K562 (cell line): ENCODE results near the gene AGPAT1. TPM values are rescaled to one million over a fixed set of nuclear protein-coding genes. Genes with fewer than 3 reads are reported as not detected.
"Not testable (repeated sequence)": the region's sequence is repeated elsewhere in the genome, so short reads cannot be mapped to it uniquely, and the experiment has no call there.

Source experiments
- ATAC-seq: fragments of 200-7000 bp; cut with Tn5 transposase; 3 replicates; pipeline ENCODE4 v1.9.1; 2020; ENCODE audit warnings: moderate library complexity
- BruUV-seq: library from RNA; stranded (reverse); fragments of 400-500 nt; replicated peaks from 2 replicates; lab custom pipeline; 2021; lab: Mats Ljungman, UMichigan
- CTCF ChIA-PET: fragments of 300-600 bp; formaldehyde crosslinking; extraction: SDS; loops from one replicate; lab custom pipeline; 2021; ENCODE audit warnings: low intra/inter-chr PET ratio; lab: Yijun Ruan, JAX
- POLR2A ChIA-PET: fragments of 300-600, 350-650 bp; sonication (Branson Sonifier 250); formaldehyde crosslinking; extraction: SDS; loops from one replicate; lab custom pipeline; 2021; ENCODE audit warnings: antibody characterized with exemption, inconsistent platforms; lab: Yijun Ruan, JAX
- DNase-seq, 4 experiments: peaks; one replicate each; pipeline versions ENCODE4 v3.0.0 to v3.0.0-alpha.2; 2011 to 2018; ENCODE audit warnings: low spot score in 3 of 4, mixed read lengths in 3 of 4; ENCODE audit errors: extremely low read depth in 1 of 4
- FAIRE-seq: peaks from 2 replicates; lab custom pipeline; 2011; peaks lifted over from hg19 to GRCh38; lab: Jason Lieb, UNC
- H2AFZ ChIP-seq: 2 replicates; pipeline ENCODE4 v1.6.0; 2011; ENCODE audit warnings: low read depth, low read length, control low read depth, inconsistent platforms
- H3K27ac ChIP-seq: fragments of 200-600 bp; 3 replicates; pipeline ENCODE4 v1.8.0; 2011; ENCODE audit warnings: low read depth, mild to moderate bottlenecking, control low read depth, inconsistent platforms, low read length, moderate library complexity, mixed read lengths; ENCODE audit errors: extremely low read depth
- H3K27me3 ChIP-seq, 2 experiments: fragments of 300-600 bp in 1 of 2; 2 replicates in 1 of 2; 3 replicates in 1 of 2; pipeline versions ENCODE4 v1.6.0 to v1.8.0; 2011; ENCODE audit warnings: inconsistent platforms in 2 of 2, low read length in 2 of 2, mild to moderate bottlenecking in 1 of 2, mixed read lengths in 1 of 2, moderate library complexity in 1 of 2; ENCODE audit not compliant: control insufficient read depth in 2 of 2, insufficient read depth in 2 of 2
- H3K36me3 ChIP-seq: fragments of 300-600 bp; 3 replicates; pipeline ENCODE4 v1.8.0; 2011; ENCODE audit warnings: mild to moderate bottlenecking, low read length, inconsistent platforms; ENCODE audit not compliant: control insufficient read depth, insufficient read depth
- H3K4me1 ChIP-seq, 2 experiments: fragments of 200-600 bp in 1 of 2; replicated peaks in 1 of 2; 2 replicates in 1 of 2; 3 replicates in 1 of 2; pipeline versions ENCODE4 v1.5.1 to v1.8.0; 2011; ENCODE audit warnings: inconsistent platforms in 2 of 2, low read length in 2 of 2, mild to moderate bottlenecking in 1 of 2, mixed read lengths in 1 of 2, moderate library complexity in 1 of 2; ENCODE audit not compliant: control insufficient read depth in 2 of 2, insufficient read depth in 2 of 2
- H3K4me2 ChIP-seq: 2 replicates; pipeline ENCODE4 v1.6.1; 2011; ENCODE audit warnings: low read length, control low read depth, inconsistent platforms, mixed read lengths; ENCODE audit not compliant: insufficient read depth
- H3K4me3 ChIP-seq: fragments of 200-600 bp; sonication (generic), shearing (Covaris generic); 2 replicates; pipeline ENCODE4 v1.5.1; 2016; ENCODE audit warnings: control low read depth, inconsistent platforms
- H3K79me2 ChIP-seq: fragments of 200-600 bp; 3 replicates; pipeline ENCODE4 v1.8.0; 2011; ENCODE audit warnings: low read length, inconsistent platforms; ENCODE audit not compliant: control insufficient read depth, insufficient read depth
- H3K9ac ChIP-seq, 2 experiments: 2 replicates each; pipeline versions ENCODE4 v1.6.0 to v1.6.1; 2011; ENCODE audit warnings: low read depth in 2 of 2, low read length in 2 of 2, control low read depth in 1 of 2, inconsistent platforms in 1 of 2, mild to moderate bottlenecking in 1 of 2, mixed read lengths in 1 of 2; ENCODE audit not compliant: insufficient read depth in 1 of 2
- H3K9me1 ChIP-seq: one replicate; pipeline ENCODE4 v1.6.0; 2011; ENCODE audit warnings: inconsistent platforms, mild to moderate bottlenecking, low read length, moderate library complexity; ENCODE audit not compliant: control insufficient read depth, insufficient read depth
- H3K9me3 ChIP-seq: replicated peaks from 2 replicates; pipeline ENCODE4 v1.5.1; 2011; ENCODE audit warnings: low read depth, low read length, inconsistent platforms; ENCODE audit not compliant: control insufficient read depth, insufficient read depth
- H4K20me1 ChIP-seq: replicated peaks from 2 replicates; pipeline ENCODE4 v1.6.1; 2011; ENCODE audit warnings: low read length, inconsistent platforms, mixed read lengths; ENCODE audit not compliant: control insufficient read depth, insufficient read depth
- ATF1 ChIP-seq, 2 experiments: fragments of 450-650 bp in 1 of 2; IDR thresholded peaks; 2 replicates each; pipeline ENCODE4 v1.6.1; 2016; ENCODE audit warnings: missing compliant biosample characterization in 1 of 2, missing genetic modification characterization in 1 of 2
- PHF20 ChIP-seq: fragments of 450-650 bp; IDR thresholded peaks from 2 replicates; pipeline ENCODE4 v1.6.1; 2018; ENCODE audit not compliant: partially characterized antibody
- POLR2A ChIP-seq: fragments of 450-650 bp; conservative IDR thresholded peaks from 2 replicates; pipeline ENCODE4 v1.6.1; 2016
- POLR2AphosphoS2 ChIP-seq: IDR thresholded peaks from 2 replicates; pipeline ENCODE4 v1.6.1; 2012; ENCODE audit warnings: low read length, improper control_type of control experiment
- POLR2AphosphoS5 ChIP-seq: IDR thresholded peaks from 2 replicates; pipeline ENCODE4 v1.6.1; 2011; ENCODE audit warnings: mild to moderate bottlenecking, low read depth, low read length, moderate library complexity; ENCODE audit not compliant: control insufficient read depth, insufficient read depth
- WGBS: fragments of 100-300 bp; shearing (Covaris generic); methylation state at CpG from one replicate; pipeline ENCODE4 v1.1.6; 2016; ENCODE audit warnings: low coverage, mixed read lengths; ENCODE audit not compliant: insufficient coverage; ENCODE audit errors: missing lambda C conversion rate; 5-methylcytosine and 5-hydroxymethylcytosine counted together
- in situ Hi-C: fragments of 300-500 bp; cut with MboI; formaldehyde crosslinking; loops from 4 replicates; pipeline ENCODE4 v1.15.0; 2018; ENCODE audit warnings: inconsistent platforms, mixed read lengths
- intact Hi-C: fragments of 100-400 bp; cut with micrococcal nuclease; formaldehyde crosslinking; loops from 2 replicates; pipeline ENCODE4 v1.14.2; 2022
- polyA plus RNA-seq, 8 experiments: library from polyadenylated mRNA; depleted of rRNA in 4 of 8; stranded (reverse) in 5 of 8; unstranded in 3 of 8; fragments of >200 nt; fragmentation: Nextera tagmentation in 2 of 8; fragmentation: Illumina TruSeq in 1 of 8; extraction: Ambion mirVana in 2 of 8; extraction: Trizol in 1 of 8; gene quantifications; 2 replicates each; pipeline versions ENCODE4 v1.2.1 to v1.2.3, GENCODE V29; 2011 to 2014; ENCODE audit warnings: inconsistent platforms in 1 of 8, missing spikeins in 1 of 8
- total RNA-seq, 7 experiments: library from RNA; depleted of rRNA in 6 of 7; stranded (reverse); fragments of >200 nt in 6 of 7; fragmentation: Illumina TruSeq in 2 of 7; extraction: Trizol in 2 of 7; gene quantifications; 2 replicates each; pipeline versions ENCODE4 v1.2.1 to v1.2.3, GENCODE V29; 2011 to 2021; ENCODE audit warnings: low replicate concordance in 1 of 7
- TF ChIP-seq, protein P1 (sequence below): fragments of 250-450 bp; sonication (Bioruptor Pico); IDR thresholded peaks from 2 replicates; pipeline ENCODE4 v1.9.0; 2021; ENCODE audit warnings: mild to moderate bottlenecking, inconsistent platforms

AGPAT1 gene
- total and polyA plus RNA-seq, 9 of the 15 experiments (the other 6 are each of a cell fraction or from before 2014, with no cell fraction given): 37.9 to 176 (median 69.4) TPM

DNA sequence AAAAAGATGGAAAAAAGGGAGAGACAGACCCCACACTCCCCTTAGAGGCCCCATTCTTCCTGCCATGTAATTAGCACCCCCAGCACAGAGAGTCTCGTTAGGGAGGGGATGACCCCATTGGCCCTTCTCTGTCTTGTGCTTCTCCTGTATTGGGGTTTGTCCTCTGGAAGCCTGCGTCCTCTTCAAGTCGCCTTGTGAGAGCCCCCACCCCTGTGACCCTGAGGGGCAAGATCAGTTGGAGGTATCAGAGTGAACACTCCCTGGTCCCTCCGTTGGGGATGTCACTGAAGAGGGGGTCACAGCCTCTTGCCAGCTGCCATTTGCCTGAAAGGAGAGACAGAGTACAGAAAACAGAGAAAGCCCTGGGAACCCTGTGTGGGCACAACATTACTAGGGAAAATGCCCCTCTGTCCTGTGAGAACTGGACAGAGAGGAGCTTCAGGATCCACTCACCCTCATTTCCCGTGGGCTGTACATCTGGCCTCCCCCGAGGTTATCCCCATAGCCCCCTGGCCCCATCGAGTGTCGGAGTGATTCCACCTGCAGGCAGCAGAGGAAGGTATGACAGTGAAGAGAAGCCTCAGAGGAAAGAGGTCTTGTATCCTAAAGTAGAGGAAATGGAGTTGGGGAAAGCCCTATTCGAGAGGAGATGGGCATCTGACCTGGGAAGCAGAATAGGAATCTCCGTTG lies 10.4 kb upstream of the AGPAT1 start:
- Histone ChIP-seq H3K4me1 (peaks cover 60 to 76% of the 10 kb centered on the region in 2 experiments), H3K27ac (peak overlapping the region; percentile 68), H3K36me3 (peaks cover 64% of the 10 kb centered on the region; the same call in 2 of the 3 replicates), H3K9ac (peak overlapping the region in 1 of 2 experiments; percentile 75; a peak in 2 of 4 replicates), H3K79me2 (peaks cover 60% of the 10 kb centered on the region), H3K4me2 (peak overlapping the region; percentile 53)
- in situ Hi-C loops; DNase-seq; intact Hi-C loops; FAIRE-seq; BruUV-seq; H3K27me3 ChIP-seq; H3K9me3 ChIP-seq; H4K20me1 ChIP-seq; ATAC-seq; H3K4me3 ChIP-seq; CTCF ChIA-PET; H3K9me1 ChIP-seq; H2AFZ ChIP-seq; TF ChIP-seq ATF1 (CRISPR knock-in tag; IDR thresholded peaks at IDR 0.05): not testable (repeated sequence)
- POLR2A ChIA-PET: interaction anchor here (1.0 kb wide), 1 partner anchor 10 kb away, joined by 3 read pairs; the partner anchor contains the start of gene AGPAT1
- TF ChIP-seq ATF1 (tag; IDR thresholded peaks at IDR 0.05) (peak; percentile 4; the same call in 1 of the 2 replicates), PHF20 (peak; percentile 2), POLR2AphosphoS2 (0 out of 2 replicates have a peak, but pooled peaks have one; percentile 37), POLR2AphosphoS5 (peak; percentile 36; the same call in 1 of the 2 replicates), POLR2A (peak; percentile 34; the same call in 1 of the 2 replicates)
- TF ChIP-seq, protein P1, sequence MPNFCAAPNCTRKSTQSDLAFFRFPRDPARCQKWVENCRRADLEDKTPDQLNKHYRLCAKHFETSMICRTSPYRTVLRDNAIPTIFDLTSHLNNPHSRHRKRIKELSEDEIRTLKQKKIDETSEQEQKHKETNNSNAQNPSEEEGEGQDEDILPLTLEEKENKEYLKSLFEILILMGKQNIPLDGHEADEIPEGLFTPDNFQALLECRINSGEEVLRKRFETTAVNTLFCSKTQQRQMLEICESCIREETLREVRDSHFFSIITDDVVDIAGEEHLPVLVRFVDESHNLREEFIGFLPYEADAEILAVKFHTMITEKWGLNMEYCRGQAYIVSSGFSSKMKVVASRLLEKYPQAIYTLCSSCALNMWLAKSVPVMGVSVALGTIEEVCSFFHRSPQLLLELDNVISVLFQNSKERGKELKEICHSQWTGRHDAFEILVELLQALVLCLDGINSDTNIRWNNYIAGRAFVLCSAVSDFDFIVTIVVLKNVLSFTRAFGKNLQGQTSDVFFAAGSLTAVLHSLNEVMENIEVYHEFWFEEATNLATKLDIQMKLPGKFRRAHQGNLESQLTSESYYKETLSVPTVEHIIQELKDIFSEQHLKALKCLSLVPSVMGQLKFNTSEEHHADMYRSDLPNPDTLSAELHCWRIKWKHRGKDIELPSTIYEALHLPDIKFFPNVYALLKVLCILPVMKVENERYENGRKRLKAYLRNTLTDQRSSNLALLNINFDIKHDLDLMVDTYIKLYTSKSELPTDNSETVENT (CRISPR knock-in tag): peak; percentile 40; the same call in 1 of the 2 replicates
- 58% methylated on average over 10 of the region's 10 CpGs for WGBS
